HG02588 (cell line): ENCODE results near the gene HPGD.

Experiments
- ATAC-seq: cut with Tn5 transposase; IDR thresholded peaks from one replicate; pipeline ENCODE4 v1.9.1; 2021; ENCODE audit warnings: mild to moderate bottlenecking, moderate library complexity; ENCODE audit not compliant: unreplicated experiment

The HPGD gene

GRCh38 chr4:174479140-174479539 is 43.1 kb downstream of the HPGD start:
- no peak for ATAC-seq

DNA sequence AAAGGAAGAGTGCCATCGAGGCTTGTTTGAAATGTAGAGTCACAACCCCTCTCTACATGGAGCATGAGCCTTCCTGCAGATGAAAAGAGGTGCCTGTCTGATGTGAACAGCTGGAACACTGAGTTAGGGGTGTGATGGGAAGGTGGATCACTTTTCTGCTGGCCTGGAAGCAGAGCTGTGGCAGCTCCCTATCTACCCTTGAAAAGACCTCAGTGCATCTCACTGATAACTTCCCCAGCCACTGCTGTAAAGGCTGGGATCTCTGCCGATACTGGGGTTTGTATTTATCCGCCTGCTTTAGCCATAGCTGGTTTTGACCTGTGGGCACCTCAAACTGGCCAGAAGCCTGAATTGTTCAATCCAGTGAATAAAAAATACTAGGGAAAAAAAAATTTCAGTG is 46.8 kb downstream of the HPGD start:
- ATAC-seq = no peak

GRCh38 chr4:174474457-174475075 is 47.7 kb downstream of the HPGD start:
- no peak for ATAC-seq

DNA sequence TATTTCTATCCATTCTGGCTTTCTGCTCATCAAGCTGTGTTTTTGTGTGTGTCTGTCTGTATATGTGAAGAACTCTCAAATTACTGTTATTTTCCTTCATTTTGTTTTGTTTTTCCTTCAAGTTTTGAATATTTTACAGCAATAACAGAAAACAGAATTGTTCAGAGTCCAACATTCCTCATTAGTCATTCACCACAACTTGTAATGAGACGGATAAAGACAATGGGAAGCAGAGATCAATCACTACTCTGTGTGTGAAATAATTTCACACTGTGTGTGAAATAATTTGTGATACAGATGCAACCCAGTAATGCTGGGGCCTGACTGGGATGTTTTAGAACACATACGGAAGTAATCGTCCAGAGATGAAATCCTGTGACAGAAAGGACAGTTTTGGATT is 55.2 kb downstream of the HPGD start:
- no peak for ATAC-seq

GRCh38 chr4:174464949-174465348 is 57.3 kb downstream of the HPGD start:
- no peak for ATAC-seq

- ATAC-seq = no peak
Measured at GRCh38 chr4:174461466-174462106, 60.7 kb downstream of the HPGD start.

DNA sequence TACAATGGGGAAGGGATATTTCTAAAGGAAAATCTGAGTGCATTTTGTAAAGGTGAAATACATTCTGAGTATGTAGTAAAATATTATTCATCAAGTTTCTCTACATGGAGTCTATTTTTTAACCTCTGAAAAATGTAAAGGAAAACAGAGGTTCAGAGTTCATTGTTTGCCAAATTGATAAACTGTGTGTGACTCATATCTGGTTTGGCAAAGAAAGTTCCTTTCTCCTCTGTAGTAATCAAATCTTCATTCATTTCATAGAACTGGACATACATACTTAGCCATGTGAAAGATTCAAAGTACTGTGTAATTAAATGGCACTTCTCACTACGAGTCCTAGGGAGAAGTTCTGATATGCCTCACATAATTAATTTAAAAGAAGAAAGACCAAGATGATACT is 61.6 kb downstream of the HPGD start:
- no peak for ATAC-seq

DNA sequence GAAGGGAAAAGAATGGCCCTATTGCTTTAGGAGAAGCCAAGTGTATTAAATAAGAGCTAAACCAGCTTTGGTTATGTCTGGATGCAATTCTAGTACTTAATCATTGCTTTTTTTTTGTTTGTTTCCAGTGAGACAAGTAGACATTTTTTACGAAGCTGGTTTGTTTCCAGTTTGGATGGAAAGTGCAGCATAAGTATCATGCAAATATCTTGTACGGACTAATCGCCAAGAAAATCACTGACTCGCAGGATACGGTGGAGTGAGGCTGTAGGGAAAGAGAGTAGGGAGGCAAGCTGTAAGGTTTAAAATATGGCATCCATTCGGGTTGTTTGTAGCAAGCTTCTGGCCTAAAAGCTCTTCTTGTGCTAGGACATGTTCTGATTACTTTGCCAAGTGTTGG is 64.8 kb downstream of the HPGD start:
- no peak for ATAC-seq

DNA sequence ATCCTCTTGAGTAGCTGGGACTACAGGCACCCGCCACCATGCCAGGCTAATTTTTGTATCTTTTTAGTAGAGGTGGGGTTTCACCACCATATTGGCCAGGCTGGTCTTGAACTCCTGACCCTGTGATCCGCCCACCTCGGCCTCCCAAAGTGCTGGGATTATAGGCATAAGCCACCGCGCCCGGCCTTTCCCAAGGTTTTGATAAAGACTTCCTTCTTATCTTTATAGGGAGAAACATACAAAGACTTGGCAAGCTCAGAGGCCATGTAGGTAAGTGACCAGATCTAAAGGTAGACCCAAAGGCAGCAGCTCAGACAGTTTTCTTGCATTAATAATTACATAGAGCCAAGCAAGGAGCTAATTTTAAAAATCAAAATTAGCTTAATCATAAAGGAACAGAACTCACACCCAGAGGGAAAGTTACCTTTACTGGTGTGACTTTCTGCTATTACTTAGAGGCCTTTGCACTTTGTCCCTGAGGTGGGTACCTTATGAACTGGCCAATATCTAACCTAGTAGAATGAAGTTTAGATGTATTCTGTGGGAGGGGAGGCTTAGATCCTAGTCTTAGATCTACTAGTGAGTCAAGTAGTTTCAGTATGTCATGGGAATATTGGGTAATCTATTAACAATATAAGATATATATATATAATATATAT is 67.3 kb downstream of the HPGD start:
- ATAC-seq = no peak

DNA sequence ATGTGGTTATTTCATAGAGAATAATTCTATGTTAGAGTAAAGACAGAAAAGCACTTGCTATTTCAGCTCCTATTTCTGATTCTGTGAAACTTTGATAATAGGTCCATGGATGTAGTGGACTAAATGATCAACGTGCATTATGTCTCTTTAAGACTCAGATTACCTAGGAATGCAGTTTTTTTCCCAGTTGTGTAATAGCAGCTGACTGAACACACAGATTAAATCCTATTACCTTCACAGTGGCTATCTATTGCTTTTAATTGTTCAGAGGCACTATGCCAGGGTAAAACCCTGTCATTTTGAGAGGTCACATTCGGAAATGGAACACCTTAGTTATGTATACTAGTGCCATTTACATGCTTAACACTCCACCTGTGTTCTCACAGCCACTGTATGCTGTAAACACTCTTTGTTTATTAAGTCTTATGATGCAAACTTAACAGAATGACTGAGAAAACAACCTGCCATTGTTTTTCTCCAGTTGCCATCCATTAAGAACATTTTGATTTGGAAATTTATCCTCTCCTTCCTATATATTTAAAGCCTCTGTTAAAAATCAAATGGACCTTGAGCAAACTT is 70.5 kb downstream of the HPGD start:
- no peak for ATAC-seq

- ATAC-seq = no peak
Measured at GRCh38 chr4:174450786-174451125, 71.5 kb downstream of the HPGD start.

GRCh38 chr4:174449944-174450785 is 72.1 kb downstream of the HPGD start:
- ATAC-seq = no peak

GRCh38 chr4:174449152-174449551 is 73.1 kb downstream of the HPGD start:
- ATAC-seq = no peak

DNA sequence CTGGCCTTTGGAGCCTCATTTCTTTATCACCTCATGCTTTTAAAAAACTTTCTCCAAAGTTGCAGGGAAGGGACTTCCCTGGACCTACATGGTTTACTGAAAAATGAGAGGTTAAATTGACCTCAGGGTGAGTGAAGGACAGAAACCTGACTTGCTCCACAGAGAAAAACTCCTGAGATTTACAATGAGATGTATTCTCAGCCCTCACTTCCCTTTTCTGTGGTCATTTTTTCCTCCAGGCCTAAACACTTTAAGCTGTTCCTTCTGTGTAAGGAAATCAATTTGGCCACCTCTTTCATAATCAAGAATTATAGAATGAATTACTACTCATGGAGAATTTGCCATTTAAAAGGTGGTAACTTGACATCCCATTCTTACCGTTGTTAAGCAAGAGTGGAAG is 77.9 kb downstream of the HPGD start:
- no peak for ATAC-seq
